Fibroblast of lung (primary cell): Measurements from ENCODE around the gene SLC16A8. TPM values are rescaled to one million over a fixed set of nuclear protein-coding genes. Genes with fewer than 3 reads are reported as not detected.

Experiments used
- DNase-seq, 2 donors: peaks; one replicate each; pipeline versions ENCODE4 v3.0.0 to v3.0.0-alpha.2; 2010; ENCODE audit warnings: low read depth in 2 of 2
- H2AFZ ChIP-seq: 2 replicates; pipeline ENCODE4 v1.5.1; 2012; ENCODE audit warnings: low read length, control low read depth, inconsistent platforms
- H3K27ac ChIP-seq: 2 replicates; pipeline ENCODE4 v1.5.1; 2011; ENCODE audit warnings: low read length, control low read depth; ENCODE audit not compliant: insufficient read depth
- H3K27me3 ChIP-seq: 2 replicates; pipeline ENCODE4 v1.5.1; 2011; ENCODE audit warnings: mild to moderate bottlenecking, low read length; ENCODE audit not compliant: control insufficient read depth, insufficient read depth
- H3K36me3 ChIP-seq: 2 replicates; pipeline ENCODE4 v1.5.1; 2011; ENCODE audit warnings: low read length; ENCODE audit not compliant: control insufficient read depth, insufficient read depth
- H3K4me1 ChIP-seq: 2 replicates; pipeline ENCODE4 v1.5.1; 2011; ENCODE audit warnings: low read length; ENCODE audit not compliant: control insufficient read depth, insufficient read depth; ENCODE audit errors: extremely low read depth
- H3K4me2 ChIP-seq: 2 replicates; pipeline ENCODE4 v1.5.1; 2011; ENCODE audit warnings: low read length, control low read depth; ENCODE audit not compliant: insufficient read depth; ENCODE audit errors: extremely low read depth
- H3K4me3 ChIP-seq, 4 experiments: fragments of 200-600 bp in 1 of 4; sonication (generic) in 1 of 4; replicated peaks in 1 of 4; 2 replicates each; pipeline ENCODE4 v1.5.1; 2011 to 2016; ENCODE audit warnings: low read length in 4 of 4, low read depth in 3 of 4, mild to moderate bottlenecking in 3 of 4, control low read depth in 2 of 4, inconsistent platforms in 1 of 4, mixed read lengths in 1 of 4; ENCODE audit not compliant: insufficient read depth in 1 of 4; ENCODE audit errors: control extremely low read depth in 1 of 4
- H3K79me2 ChIP-seq: 2 replicates; pipeline ENCODE4 v1.5.1; 2012; ENCODE audit warnings: mild to moderate bottlenecking, low read length, inconsistent platforms; ENCODE audit not compliant: control insufficient read depth, insufficient read depth
- H3K9ac ChIP-seq: 2 replicates; pipeline ENCODE4 v1.5.1; 2011; ENCODE audit warnings: mild to moderate bottlenecking, low read length, control low read depth; ENCODE audit not compliant: insufficient read depth
- H3K9me3 ChIP-seq: 2 replicates; pipeline ENCODE4 v1.5.1; 2012; ENCODE audit warnings: low read depth, low read length; ENCODE audit not compliant: control insufficient read depth, insufficient read depth
- H4K20me1 ChIP-seq: 2 replicates; pipeline ENCODE4 v1.5.1; 2011; ENCODE audit warnings: low read length; ENCODE audit not compliant: control insufficient read depth, insufficient read depth; ENCODE audit errors: extremely low read depth
- EZH2 ChIP-seq: IDR thresholded peaks from 2 replicates; pipeline ENCODE4 v1.5.1; 2012; ENCODE audit warnings: low read length, control low read depth, mild to moderate bottlenecking; ENCODE audit errors: missing control alignments
- polyA plus RNA-seq, 2 donors: library from polyadenylated mRNA; depleted of rRNA in 1 of 2; stranded (reverse) in 1 of 2; unstranded in 1 of 2; fragments of >200 nt; gene quantifications; 2 replicates each; pipeline ENCODE4 v1.2.1, GENCODE V29; 2011 to 2012; ENCODE audit warnings: missing spikeins in 1 of 2
- total RNA-seq: library from RNA; depleted of rRNA; stranded (reverse); fragments of >200 nt; gene quantifications from 2 replicates; pipeline ENCODE4 v1.2.1, GENCODE V29; 2014
- TF ChIP-seq, protein P1 (sequence below), 2 donors: IDR thresholded peaks in 1 of 2; conservative IDR thresholded peaks in 1 of 2; 1 replicate in 1 of 2; 2 replicates in 1 of 2; pipeline ENCODE4 v1.5.1; 2011 to 2012; ENCODE audit warnings: low read length in 2 of 2, control low read depth in 1 of 2, inconsistent platforms in 1 of 2, low read depth in 1 of 2, mild to moderate bottlenecking in 1 of 2

The SLC16A8 gene
- total and polyA plus RNA-seq, 2 donors (not counting 1 experiment from before 2014, with no cell fraction given): under 0.01 TPM; not detected in 1

DNA sequence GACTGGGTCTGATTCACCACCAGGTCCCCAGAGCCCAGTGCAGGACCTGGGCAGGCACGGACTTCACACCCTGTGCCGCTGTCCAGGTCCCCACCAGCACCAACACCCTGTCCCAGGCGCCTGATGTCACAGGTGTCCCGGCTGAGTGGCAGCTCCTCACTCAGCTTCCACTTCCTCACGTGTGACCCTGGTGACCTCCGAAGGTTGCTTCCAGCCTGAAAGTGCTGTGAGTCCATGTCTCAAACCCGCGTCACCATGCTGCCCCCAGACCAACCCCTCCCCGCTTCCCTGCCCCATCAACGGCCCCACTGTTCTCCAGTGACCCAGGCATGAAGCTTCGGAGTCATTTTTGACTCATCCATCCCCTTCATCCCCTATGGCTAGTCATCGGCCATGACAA is 52.5 kb downstream of the SLC16A8 start:
- no peak overlapping the region for H3K4me3 ChIP-seq
- no peak overlapping the region for H3K27ac ChIP-seq
- peaks cover 30% of the 10 kb centered on the region for H3K4me1 ChIP-seq
- H3K27me3 ChIP-seq: peaks cover 4% of the 10 kb centered on the region
- H3K9me3 ChIP-seq: no peaks in the 10 kb centered on the region
- TF ChIP-seq, protein P1, sequence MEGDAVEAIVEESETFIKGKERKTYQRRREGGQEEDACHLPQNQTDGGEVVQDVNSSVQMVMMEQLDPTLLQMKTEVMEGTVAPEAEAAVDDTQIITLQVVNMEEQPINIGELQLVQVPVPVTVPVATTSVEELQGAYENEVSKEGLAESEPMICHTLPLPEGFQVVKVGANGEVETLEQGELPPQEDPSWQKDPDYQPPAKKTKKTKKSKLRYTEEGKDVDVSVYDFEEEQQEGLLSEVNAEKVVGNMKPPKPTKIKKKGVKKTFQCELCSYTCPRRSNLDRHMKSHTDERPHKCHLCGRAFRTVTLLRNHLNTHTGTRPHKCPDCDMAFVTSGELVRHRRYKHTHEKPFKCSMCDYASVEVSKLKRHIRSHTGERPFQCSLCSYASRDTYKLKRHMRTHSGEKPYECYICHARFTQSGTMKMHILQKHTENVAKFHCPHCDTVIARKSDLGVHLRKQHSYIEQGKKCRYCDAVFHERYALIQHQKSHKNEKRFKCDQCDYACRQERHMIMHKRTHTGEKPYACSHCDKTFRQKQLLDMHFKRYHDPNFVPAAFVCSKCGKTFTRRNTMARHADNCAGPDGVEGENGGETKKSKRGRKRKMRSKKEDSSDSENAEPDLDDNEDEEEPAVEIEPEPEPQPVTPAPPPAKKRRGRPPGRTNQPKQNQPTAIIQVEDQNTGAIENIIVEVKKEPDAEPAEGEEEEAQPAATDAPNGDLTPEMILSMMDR (conservative IDR thresholded peaks at IDR 0.05 in 1 of 2, IDR thresholded peaks at IDR 0.05 in 1 of 2; ENCODE audit: low read depth in 1 of 2, low read length in 2 of 2): no peak
- no peak for TF ChIP-seq EZH2
- DNase-seq: no peak
- no peaks in the 10 kb centered on the region for H3K79me2 ChIP-seq
- H3K4me2 ChIP-seq: no peak overlapping the region
- no peak overlapping the region for H3K9ac ChIP-seq
- no peaks in the 10 kb centered on the region for H3K36me3 ChIP-seq
- no peak overlapping the region for H2AFZ ChIP-seq
- no peaks in the 10 kb centered on the region for H4K20me1 ChIP-seq

DNA sequence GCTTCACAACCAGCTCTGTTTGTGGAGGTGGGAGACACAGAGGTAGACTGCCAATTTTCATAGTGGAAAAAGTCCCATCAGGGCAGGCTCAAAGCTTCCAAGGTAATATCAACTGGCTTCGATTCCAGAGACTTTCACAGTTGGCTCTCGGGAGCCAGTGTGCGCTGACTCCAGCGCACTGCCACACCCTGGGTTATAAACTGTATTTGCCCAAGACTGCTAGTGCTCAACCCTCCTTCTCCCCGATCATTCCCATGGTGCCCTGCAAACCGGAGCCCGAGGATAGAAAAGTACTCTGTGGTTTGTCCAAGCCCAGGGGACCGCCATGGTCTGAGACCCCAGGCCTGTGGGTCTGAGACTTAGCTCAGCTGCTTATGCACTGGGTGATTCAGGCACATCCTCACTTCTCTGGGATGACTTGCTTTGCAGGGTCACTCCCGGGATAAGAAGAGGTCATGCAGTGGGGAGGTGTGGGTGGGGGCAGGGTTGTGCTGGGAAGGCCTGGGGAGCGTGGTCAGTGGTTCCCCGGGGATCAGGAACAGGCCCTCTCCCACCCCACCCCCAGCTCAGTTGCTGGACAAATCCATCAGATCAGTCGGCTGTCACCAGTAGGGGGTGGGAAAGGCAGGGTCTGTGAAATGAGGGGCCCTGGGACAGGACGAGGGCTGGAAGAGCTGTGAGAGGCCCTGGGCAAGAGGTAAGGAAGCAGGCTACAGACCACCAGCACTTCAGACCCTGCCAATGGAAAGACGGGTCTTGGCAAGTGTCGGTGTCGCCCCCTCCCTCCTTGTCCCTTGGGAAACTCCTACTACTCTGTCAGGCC is 53.5 kb downstream of the SLC16A8 start:
- Histone ChIP-seq H3K79me2 (no peaks in the 10 kb centered on the region), H3K9me3 (no peaks in the 10 kb centered on the region), H4K20me1 (no peaks in the 10 kb centered on the region), H3K9ac (no peak overlapping the region), H3K4me1 (peaks cover 30% of the 10 kb centered on the region), H3K27ac (no peak overlapping the region), H2AFZ (no peak overlapping the region), H3K4me2 (no peak overlapping the region), H3K27me3 (peaks cover 10% of the 10 kb centered on the region), H3K4me3 (no peak overlapping the region), H3K36me3 (no peaks in the 10 kb centered on the region)
- TF ChIP-seq EZH2: no peak
- TF ChIP-seq, protein P1 (conservative IDR thresholded peaks at IDR 0.05 in 1 of 2, IDR thresholded peaks at IDR 0.05 in 1 of 2; ENCODE audit: low read depth in 1 of 2, low read length in 2 of 2): no peak
- DNase-seq: no peak

DNA sequence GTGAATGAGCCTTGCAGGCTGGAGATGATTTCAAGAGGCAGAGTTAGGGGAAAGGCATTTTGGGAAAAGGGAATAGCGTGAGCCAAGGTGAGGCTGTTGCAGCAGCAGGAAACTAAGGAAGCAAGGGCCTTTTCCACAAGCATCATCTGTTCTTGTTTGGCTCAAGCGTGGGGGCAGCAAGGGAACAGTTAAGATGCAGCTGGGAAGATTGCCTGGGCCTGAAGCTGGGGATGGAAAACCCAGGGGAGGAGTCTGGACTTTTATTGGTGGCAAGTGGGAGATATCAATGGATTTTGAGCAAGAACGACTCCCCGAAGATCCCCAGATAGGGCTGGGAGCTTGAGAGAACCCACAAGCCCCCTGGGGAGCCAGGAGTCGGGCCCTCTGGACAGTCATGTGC is 54.1 kb downstream of the SLC16A8 start:
- Histone ChIP-seq H3K79me2 (no peaks in the 10 kb centered on the region), H3K27ac (no peak overlapping the region), H3K4me3 (no peak overlapping the region), H2AFZ (no peak overlapping the region), H3K9ac (no peak overlapping the region), H3K36me3 (no peaks in the 10 kb centered on the region), H3K9me3 (no peaks in the 10 kb centered on the region), H3K4me1 (peaks cover 28% of the 10 kb centered on the region), H3K4me2 (no peak overlapping the region), H4K20me1 (no peaks in the 10 kb centered on the region), H3K27me3 (peaks cover 16% of the 10 kb centered on the region)
- DNase-seq: no peak
- TF ChIP-seq, protein P1 (conservative IDR thresholded peaks at IDR 0.05 in 1 of 2, IDR thresholded peaks at IDR 0.05 in 1 of 2; ENCODE audit: low read depth in 1 of 2, low read length in 2 of 2): no peak
- no peak for TF ChIP-seq EZH2
